K562 (cell line): ENCODE data around the gene PET100. TPM values are rescaled to one million over a fixed set of nuclear protein-coding genes. Genes with fewer than 3 reads are reported as not detected.
A peak's percentile ranks its signal among the peaks of the same experiment; 100 is the strongest.

Experiments
- ATAC-seq: fragments of 200-7000 bp; cut with Tn5 transposase; 3 replicates; pipeline ENCODE4 v1.9.1; 2020; ENCODE audit warnings: moderate library complexity
- BruUV-seq: library from RNA; stranded (reverse); fragments of 400-500 nt; replicated peaks from 2 replicates; lab custom pipeline; 2021; lab: Mats Ljungman, UMichigan
- CTCF ChIA-PET: fragments of 300-600 bp; formaldehyde crosslinking; extraction: SDS; loops from one replicate; lab custom pipeline; 2021; ENCODE audit warnings: low intra/inter-chr PET ratio; lab: Yijun Ruan, JAX
- POLR2A ChIA-PET: fragments of 300-600, 350-650 bp; sonication (Branson Sonifier 250); formaldehyde crosslinking; extraction: SDS; loops from one replicate; lab custom pipeline; 2021; ENCODE audit warnings: antibody characterized with exemption, inconsistent platforms; lab: Yijun Ruan, JAX
- DNase-seq, 4 experiments: peaks; one replicate each; pipeline versions ENCODE4 v3.0.0 to v3.0.0-alpha.2; 2011 to 2018; ENCODE audit warnings: low spot score in 3 of 4, mixed read lengths in 3 of 4; ENCODE audit errors: extremely low read depth in 1 of 4
- FAIRE-seq: peaks from 2 replicates; lab custom pipeline; 2011; peaks lifted over from hg19 to GRCh38; lab: Jason Lieb, UNC
- H2AFZ ChIP-seq: 2 replicates; pipeline ENCODE4 v1.6.0; 2011; ENCODE audit warnings: low read depth, low read length, control low read depth, inconsistent platforms
- H3K27ac ChIP-seq: fragments of 200-600 bp; 3 replicates; pipeline ENCODE4 v1.8.0; 2011; ENCODE audit warnings: low read depth, mild to moderate bottlenecking, control low read depth, inconsistent platforms, low read length, moderate library complexity, mixed read lengths; ENCODE audit errors: extremely low read depth
- H3K27me3 ChIP-seq, 2 experiments: fragments of 300-600 bp in 1 of 2; 2 replicates in 1 of 2; 3 replicates in 1 of 2; pipeline versions ENCODE4 v1.6.0 to v1.8.0; 2011; ENCODE audit warnings: inconsistent platforms in 2 of 2, low read length in 2 of 2, mild to moderate bottlenecking in 1 of 2, mixed read lengths in 1 of 2, moderate library complexity in 1 of 2; ENCODE audit not compliant: control insufficient read depth in 2 of 2, insufficient read depth in 2 of 2
- H3K36me3 ChIP-seq: fragments of 300-600 bp; 3 replicates; pipeline ENCODE4 v1.8.0; 2011; ENCODE audit warnings: mild to moderate bottlenecking, low read length, inconsistent platforms; ENCODE audit not compliant: control insufficient read depth, insufficient read depth
- H3K4me1 ChIP-seq, 2 experiments: fragments of 200-600 bp in 1 of 2; replicated peaks in 1 of 2; 2 replicates in 1 of 2; 3 replicates in 1 of 2; pipeline versions ENCODE4 v1.5.1 to v1.8.0; 2011; ENCODE audit warnings: inconsistent platforms in 2 of 2, low read length in 2 of 2, mild to moderate bottlenecking in 1 of 2, mixed read lengths in 1 of 2, moderate library complexity in 1 of 2; ENCODE audit not compliant: control insufficient read depth in 2 of 2, insufficient read depth in 2 of 2
- H3K4me2 ChIP-seq: 2 replicates; pipeline ENCODE4 v1.6.1; 2011; ENCODE audit warnings: low read length, control low read depth, inconsistent platforms, mixed read lengths; ENCODE audit not compliant: insufficient read depth
- H3K4me3 ChIP-seq: fragments of 200-600 bp; sonication (generic), shearing (Covaris generic); 2 replicates; pipeline ENCODE4 v1.5.1; 2016; ENCODE audit warnings: control low read depth, inconsistent platforms
- H3K79me2 ChIP-seq: fragments of 200-600 bp; 3 replicates; pipeline ENCODE4 v1.8.0; 2011; ENCODE audit warnings: low read length, inconsistent platforms; ENCODE audit not compliant: control insufficient read depth, insufficient read depth
- H3K9ac ChIP-seq, 2 experiments: 2 replicates each; pipeline versions ENCODE4 v1.6.0 to v1.6.1; 2011; ENCODE audit warnings: low read depth in 2 of 2, low read length in 2 of 2, control low read depth in 1 of 2, inconsistent platforms in 1 of 2, mild to moderate bottlenecking in 1 of 2, mixed read lengths in 1 of 2; ENCODE audit not compliant: insufficient read depth in 1 of 2
- H3K9me1 ChIP-seq: one replicate; pipeline ENCODE4 v1.6.0; 2011; ENCODE audit warnings: inconsistent platforms, mild to moderate bottlenecking, low read length, moderate library complexity; ENCODE audit not compliant: control insufficient read depth, insufficient read depth
- H3K9me3 ChIP-seq: replicated peaks from 2 replicates; pipeline ENCODE4 v1.5.1; 2011; ENCODE audit warnings: low read depth, low read length, inconsistent platforms; ENCODE audit not compliant: control insufficient read depth, insufficient read depth
- H4K20me1 ChIP-seq: replicated peaks from 2 replicates; pipeline ENCODE4 v1.6.1; 2011; ENCODE audit warnings: low read length, inconsistent platforms, mixed read lengths; ENCODE audit not compliant: control insufficient read depth, insufficient read depth
- CBFA2T3 ChIP-seq: fragments of 450-650 bp; IDR thresholded peaks from 2 replicates; pipeline ENCODE4 v1.6.1; 2017
- GABPB2 ChIP-seq: fragments of 250-450 bp; sonication (Bioruptor Pico); conservative IDR thresholded peaks from 2 replicates; pipeline ENCODE4 v1.5.1; 2021; ENCODE audit warnings: mild to moderate bottlenecking
- POLR3A ChIP-seq: IDR thresholded peaks from 2 replicates; pipeline ENCODE4 v1.6.1; 2011; ENCODE audit warnings: borderline replicate concordance, mild to moderate bottlenecking, moderate library complexity; ENCODE audit not compliant: insufficient read length, insufficient read depth; ENCODE audit errors: extremely low read depth
- RBM25 ChIP-seq: fragments of 200-400 bp; formaldehyde crosslinking; IDR thresholded peaks from 2 replicates; pipeline ENCODE4 v1.6.1; 2018; ENCODE audit warnings: low read length, low read depth, moderate library complexity; ENCODE audit not compliant: severe bottlenecking
- SUPT5H ChIP-seq: fragments of 450-650 bp; IDR thresholded peaks from 2 replicates; pipeline ENCODE4 v1.6.1; 2016
- TBP ChIP-seq: optimal IDR thresholded peaks from 2 replicates; pipeline ENCODE3; 2011; ENCODE audit warnings: low read depth, low read length, improper control_type of control experiment
- ZNF121 ChIP-seq: sonication (generic); formaldehyde crosslinking; conservative IDR thresholded peaks from 2 replicates; pipeline ENCODE4 v1.8.0; 2022; ENCODE audit warnings: missing genetic modification reagents
- WGBS: fragments of 100-300 bp; shearing (Covaris generic); methylation state at CpG from one replicate; pipeline ENCODE4 v1.1.6; 2016; ENCODE audit warnings: low coverage, mixed read lengths; ENCODE audit not compliant: insufficient coverage; ENCODE audit errors: missing lambda C conversion rate; 5-methylcytosine and 5-hydroxymethylcytosine counted together
- in situ Hi-C: fragments of 300-500 bp; cut with MboI; formaldehyde crosslinking; loops from 4 replicates; pipeline ENCODE4 v1.15.0; 2018; ENCODE audit warnings: inconsistent platforms, mixed read lengths
- intact Hi-C: fragments of 100-400 bp; cut with micrococcal nuclease; formaldehyde crosslinking; loops from 2 replicates; pipeline ENCODE4 v1.14.2; 2022
- polyA plus RNA-seq, 8 experiments: library from polyadenylated mRNA; depleted of rRNA in 4 of 8; stranded (reverse) in 5 of 8; unstranded in 3 of 8; fragments of >200 nt; fragmentation: Nextera tagmentation in 2 of 8; fragmentation: Illumina TruSeq in 1 of 8; extraction: Ambion mirVana in 2 of 8; extraction: Trizol in 1 of 8; gene quantifications; 2 replicates each; pipeline versions ENCODE4 v1.2.1 to v1.2.3, GENCODE V29; 2011 to 2014; ENCODE audit warnings: inconsistent platforms in 1 of 8, missing spikeins in 1 of 8
- total RNA-seq, 7 experiments: library from RNA; depleted of rRNA in 6 of 7; stranded (reverse); fragments of >200 nt in 6 of 7; fragmentation: Illumina TruSeq in 2 of 7; extraction: Trizol in 2 of 7; gene quantifications; 2 replicates each; pipeline versions ENCODE4 v1.2.1 to v1.2.3, GENCODE V29; 2011 to 2021; ENCODE audit warnings: low replicate concordance in 1 of 7

The PET100 gene
- total and polyA plus RNA-seq, 9 of the 15 experiments (the other 6 are each of a cell fraction or from before 2014, with no cell fraction given): 62.3 to 351 (median 98.3) TPM

- H3K27ac ChIP-seq: no peak overlapping the region
- H3K9me3 ChIP-seq: no peaks in the 10 kb centered on the region
- POLR2A ChIA-PET: interaction anchor here (0.5 to 0.7 kb wide), 3 partner anchors 14 to 261 kb away, joined by 3 read pairs; no protein-coding TSS in a partner anchor
- H2AFZ ChIP-seq: no peak overlapping the region
- H3K36me3 ChIP-seq: no peaks in the 10 kb centered on the region
- CTCF ChIA-PET: no interaction called here
- FAIRE-seq: no peak
- in situ Hi-C loops (no loop called here), intact Hi-C loops (no loop called here)
- 1% methylated on average over 7 of the region's 8 CpGs for WGBS
- H3K9me1 ChIP-seq: no peaks in the 10 kb centered on the region
- no peaks in the 10 kb centered on the region for H3K79me2 ChIP-seq
- no peak overlapping the region for H3K9ac ChIP-seq
- no peak for ATAC-seq
- H4K20me1 ChIP-seq: no peaks in the 10 kb centered on the region
- H3K27me3 ChIP-seq: peaks cover 11 to 15% of the 10 kb centered on the region in 2 experiments; a peak in 4 of 5 replicates
- no peak for DNase-seq
- no peak overlapping the region for H3K4me3 ChIP-seq
- no peak overlapping the region for H3K4me2 ChIP-seq
- BruUV-seq: no TSS peak
- TF ChIP-seq SUPT5H (no peak), ZNF121 (CRISPR knock-in tag) (peak; percentile 96), GABPB2 (CRISPR knock-in tag) (no peak)
- peaks cover 0 to 6% of the 10 kb centered on the region in 2 experiments; a peak in 2 of 5 replicates for H3K4me1 ChIP-seq
Observed at GRCh38 chr19:7661744-7662538, 32.3 kb downstream of the PET100 start.

DNA sequence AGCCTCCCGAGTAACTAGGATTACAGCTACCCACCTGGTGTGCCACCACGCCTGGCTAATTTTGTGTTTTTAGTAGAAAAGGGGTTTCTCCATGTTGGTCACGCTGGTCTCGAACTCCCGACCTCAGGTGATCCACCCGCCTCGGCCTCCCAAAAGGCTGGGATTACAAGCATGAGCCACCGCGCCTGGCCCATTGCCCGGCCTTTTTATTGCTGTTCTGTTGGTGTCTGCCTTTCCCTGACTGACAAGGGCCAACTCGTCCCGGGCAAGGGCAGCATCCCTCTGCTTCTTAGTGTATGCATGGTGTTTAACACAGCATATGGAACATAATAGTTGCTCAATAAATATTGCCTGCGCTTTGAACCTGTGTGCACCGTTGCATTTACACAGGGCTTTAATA, 33.1 kb downstream of the PET100 start:
- in situ Hi-C loops (no loop called here), intact Hi-C loops (no loop called here)
- Histone ChIP-seq H3K9me3 (no peaks in the 10 kb centered on the region), H3K79me2 (no peaks in the 10 kb centered on the region), H4K20me1 (no peaks in the 10 kb centered on the region), H3K36me3 (no peaks in the 10 kb centered on the region), H2AFZ (no peak overlapping the region), H3K4me1 (no peaks in the 10 kb centered on the region; a peak in 1 of 5 replicates), H3K9ac (no peak overlapping the region), H3K4me3 (no peak overlapping the region), H3K4me2 (no peak overlapping the region)
- POLR2A ChIA-PET: no interaction called here
- DNase-seq (no peak), FAIRE-seq (no peak), ATAC-seq (no peak)
- CTCF ChIA-PET: no interaction called here
- no TSS peak for BruUV-seq
- TF ChIP-seq TBP (peak; percentile 19), RBM25 (peak; percentile 16), POLR3A (peak; percentile 27), CBFA2T3 (no peak)
- TF ChIP-seq, all 486 proteins: peak for 3
- Histone ChIP-seq H3K27ac (no peak overlapping the region), H3K9me1 (no peaks in the 10 kb centered on the region), H3K27me3 (peaks cover 13 to 19% of the 10 kb centered on the region in 2 experiments; a peak in 4 of 5 replicates)
- whole genome bisulfite sequencing: 2% methylated on average over 14 of the region's 14 CpGs
